B cell (primary cell): ENCODE results near the gene GNB5. TPM values are rescaled to one million over a fixed set of nuclear protein-coding genes. Genes with fewer than 3 reads are reported as not detected.

Experiments
- ATAC-seq: fragments of 200-7000 bp; cut with Tn5 transposase; one replicate; pipeline ENCODE4 v1.10.0; 2021; ENCODE audit warnings: low read depth, mild to moderate bottlenecking, moderate number of reproducible peaks, moderate library complexity
- CTCF ChIA-PET: fragments of 350-600 bp; sonication (Branson Sonifier 250); formaldehyde crosslinking; loops from one replicate; lab custom pipeline; 2021; ENCODE audit warnings: antibody characterized with exemption, inconsistent platforms; lab: Charles Lee
- POLR2A ChIA-PET: fragments of 350-600 bp; sonication (Branson Sonifier 250); formaldehyde crosslinking; loops from one replicate; lab custom pipeline; 2021; ENCODE audit warnings: antibody characterized with exemption; lab: Charles Lee
- DNase-seq: peaks from one replicate; pipeline ENCODE4 v3.0.0; 2013
- H2AFZ ChIP-seq: 2 replicates; pipeline ENCODE4 v1.6.1; 2012; ENCODE audit warnings: mild to moderate bottlenecking, low read depth, low read length; ENCODE audit not compliant: insufficient read depth, poor library complexity, severe bottlenecking
- H3K27ac ChIP-seq, 2 donors: 1 replicate in 1 of 2; 2 replicates in 1 of 2; pipeline ENCODE4 v1.5.1; 2012 to 2013; ENCODE audit warnings: low read length in 2 of 2, mild to moderate bottlenecking in 2 of 2, moderate library complexity in 1 of 2
- H3K27me3 ChIP-seq, 4 experiments: fragments of 200-600 bp in 1 of 4; sonication (generic) in 1 of 4; replicated peaks in 1 of 4; 1 replicate in 2 of 4; 2 replicates in 2 of 4; pipeline versions ENCODE4 v1.6.1 to v1.7.0; 2013 to 2016; ENCODE audit warnings: low read length in 3 of 4, mild to moderate bottlenecking in 2 of 4, mixed read lengths in 1 of 4, moderate library complexity in 1 of 4; ENCODE audit not compliant: insufficient read depth in 4 of 4, control insufficient read depth in 3 of 4; ENCODE audit errors: control extremely low read depth in 1 of 4
- H3K36me3 ChIP-seq, 2 experiments: replicated peaks in 1 of 2; 1 replicate in 1 of 2; 2 replicates in 1 of 2; pipeline versions ENCODE4 v1.6.1 to v1.7.1; 2013; ENCODE audit warnings: low read length in 1 of 2; ENCODE audit not compliant: insufficient read depth in 2 of 2, control insufficient read depth in 1 of 2; ENCODE audit errors: control extremely low read depth in 1 of 2, extremely low read depth in 1 of 2
- H3K4me1 ChIP-seq, 2 donors: fragments of 200-600 bp in 1 of 2; sonication (generic) in 1 of 2; 1 replicate in 1 of 2; 2 replicates in 1 of 2; pipeline versions ENCODE4 v1.5.1 to v1.6.1; 2013 to 2017; ENCODE audit warnings: low read length in 2 of 2; ENCODE audit not compliant: control insufficient read depth in 2 of 2, insufficient read depth in 2 of 2
- H3K4me2 ChIP-seq: replicated peaks from 2 replicates; pipeline ENCODE3; 2012; ENCODE audit warnings: mild to moderate bottlenecking, low read depth, low read length; ENCODE audit not compliant: poor library complexity, severe bottlenecking
- H3K4me3 ChIP-seq, 5 experiments: fragments of 200-600 bp in 1 of 5; sonication (generic) in 1 of 5; 1 replicate in 3 of 5; 2 replicates in 2 of 5; pipeline versions ENCODE4 v1.5.1 to v1.7.0; 2011 to 2016; ENCODE audit warnings: low read length in 4 of 5, mild to moderate bottlenecking in 4 of 5, low read depth in 2 of 5, control low read depth in 1 of 5, moderate library complexity in 1 of 5; ENCODE audit not compliant: insufficient read depth in 1 of 5; ENCODE audit errors: control extremely low read depth in 1 of 5, extremely low read depth in 1 of 5
- H3K79me2 ChIP-seq: fragments of 200-600 bp; sonication (generic); one replicate; pipeline ENCODE4 v1.6.0; 2016; ENCODE audit warnings: low read length; ENCODE audit not compliant: control insufficient read depth, insufficient read depth
- H3K9ac ChIP-seq: fragments of 200-600 bp; sonication (generic); 2 replicates; pipeline ENCODE4 v1.6.1; 2017; ENCODE audit warnings: mild to moderate bottlenecking, low read length, moderate library complexity
- H3K9me3 ChIP-seq, 3 donors: one replicate each; pipeline versions ENCODE4 v1.6.1 to v1.7.1; 2013; ENCODE audit warnings: low read length in 2 of 3; ENCODE audit not compliant: control insufficient read depth in 2 of 3, insufficient read depth in 1 of 3; ENCODE audit errors: control extremely low read depth in 1 of 3
- H4K20me1 ChIP-seq: 2 replicates; pipeline ENCODE4 v1.6.0; 2012; ENCODE audit warnings: mild to moderate bottlenecking, low read length; ENCODE audit not compliant: insufficient read depth, control insufficient read depth, poor library complexity, severe bottlenecking
- H3K27ac Mint-ChIP-seq: one replicate; pipeline ENCODE4 v1.8.0; 2021; ENCODE audit warnings: mixed read lengths
- H3K27me3 Mint-ChIP-seq: one replicate; pipeline ENCODE4 v1.8.0; 2021; ENCODE audit warnings: mixed read lengths
- H3K4me1 Mint-ChIP-seq: one replicate; pipeline ENCODE4 v1.8.0; 2021; ENCODE audit warnings: mixed read lengths
- H3K4me3 Mint-ChIP-seq: one replicate; pipeline ENCODE4 v1.8.0; 2021; ENCODE audit warnings: mixed read lengths
- H3K9me3 Mint-ChIP-seq: one replicate; pipeline ENCODE4 v1.8.0; 2022; ENCODE audit warnings: mixed read lengths; ENCODE audit not compliant: insufficient read depth
- EZH2 ChIP-seq: IDR thresholded peaks from 2 replicates; pipeline ENCODE4 v1.6.1; 2012; ENCODE audit warnings: borderline replicate concordance, low read depth, mild to moderate bottlenecking, moderate library complexity, low read length; ENCODE audit not compliant: insufficient read depth, poor library complexity, severe bottlenecking
- WGBS: methylation state at CpG from one replicate; pipeline ENCODE4 v1.1.5; 2013; ENCODE audit warnings: missing lambda C conversion rate; ENCODE audit not compliant: insufficient coverage; 5-methylcytosine and 5-hydroxymethylcytosine counted together
- intact Hi-C: fragments of 100-400 bp; cut with micrococcal nuclease; formaldehyde crosslinking; loops from one replicate; pipeline ENCODE4 v1.10.0; 2022
- polyA plus RNA-seq: library from polyadenylated mRNA; depleted of rRNA; stranded (reverse); fragments of >200 nt; gene quantifications from 2 replicates; pipeline ENCODE4 v1.2.3, GENCODE V29; 2012
- total RNA-seq, 2 donors: library from RNA; stranded (reverse); fragments of 120-200 nt in 1 of 2; gene quantifications; 1 replicate in 1 of 2; 2 replicates in 1 of 2; pipeline versions ENCODE4 v1.2.3 to v1.2.4, GENCODE V29; 2013 to 2022
- TF ChIP-seq, protein P1 (sequence below): fragments of 200-600 bp; IDR thresholded peaks from one replicate; pipeline ENCODE4 v1.8.0; 2022; ENCODE audit warnings: antibody characterized with exemption, mild to moderate bottlenecking

GNB5 gene
- total and polyA plus RNA-seq, 2 donors (not counting 1 experiment from before 2014, with no cell fraction given) = 58.5 to 142 TPM

- H3K4me3 Mint-ChIP-seq = no peak overlapping the region
- H3K9me3 ChIP-seq = no peaks in the 10 kb centered on the region
These were observed 36.0 kb downstream of the GNB5 start for GRCh38 chr15:52154896-52155865.

More at GRCh38 chr15:52154896-52155865, 36.0 kb downstream of the GNB5 start:
- WGBS = 56% methylated on average over 6 of the region's 8 CpGs
- Histone ChIP-seq H3K27ac (no peak overlapping the region), H4K20me1 (peaks cover 50% of the 10 kb centered on the region), H2AFZ (no peak overlapping the region), H3K36me3 (peaks cover 0 to 62% of the 10 kb centered on the region in 2 experiments), H3K4me1 (peaks cover 0 to 11% of the 10 kb centered on the region in 2 donors), H3K4me2 (no peak overlapping the region), H3K27me3 (no peaks in the 10 kb centered on the region), H3K79me2 (peaks cover 40% of the 10 kb centered on the region), H3K9ac (no peak overlapping the region), H3K4me3 (no peak overlapping the region)
- H3K27ac Mint-ChIP-seq = no peak overlapping the region
- intact Hi-C loops = no loop called here
- H3K4me1 Mint-ChIP-seq = peaks cover 20% of the 10 kb centered on the region
- ATAC-seq = no peak
- ChIA-PET POLR2A (no interaction called here), CTCF (interaction anchor here (0.7 to 1.6 kb wide), 3 partner anchors 16 to 73 kb away, joined by 3 to 6 read pairs (median 4); no protein-coding TSS in a partner anchor)
- TF ChIP-seq, protein P1, sequence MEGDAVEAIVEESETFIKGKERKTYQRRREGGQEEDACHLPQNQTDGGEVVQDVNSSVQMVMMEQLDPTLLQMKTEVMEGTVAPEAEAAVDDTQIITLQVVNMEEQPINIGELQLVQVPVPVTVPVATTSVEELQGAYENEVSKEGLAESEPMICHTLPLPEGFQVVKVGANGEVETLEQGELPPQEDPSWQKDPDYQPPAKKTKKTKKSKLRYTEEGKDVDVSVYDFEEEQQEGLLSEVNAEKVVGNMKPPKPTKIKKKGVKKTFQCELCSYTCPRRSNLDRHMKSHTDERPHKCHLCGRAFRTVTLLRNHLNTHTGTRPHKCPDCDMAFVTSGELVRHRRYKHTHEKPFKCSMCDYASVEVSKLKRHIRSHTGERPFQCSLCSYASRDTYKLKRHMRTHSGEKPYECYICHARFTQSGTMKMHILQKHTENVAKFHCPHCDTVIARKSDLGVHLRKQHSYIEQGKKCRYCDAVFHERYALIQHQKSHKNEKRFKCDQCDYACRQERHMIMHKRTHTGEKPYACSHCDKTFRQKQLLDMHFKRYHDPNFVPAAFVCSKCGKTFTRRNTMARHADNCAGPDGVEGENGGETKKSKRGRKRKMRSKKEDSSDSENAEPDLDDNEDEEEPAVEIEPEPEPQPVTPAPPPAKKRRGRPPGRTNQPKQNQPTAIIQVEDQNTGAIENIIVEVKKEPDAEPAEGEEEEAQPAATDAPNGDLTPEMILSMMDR = no peak
- TF ChIP-seq EZH2 = no peak
- DNase-seq = no peak
- no peaks in the 10 kb centered on the region for H3K27me3 Mint-ChIP-seq
- no peaks in the 10 kb centered on the region for H3K9me3 Mint-ChIP-seq
